Epithelial cell of proximal tubule (primary cell): ENCODE measurements around the gene ECSCR. TPM values are rescaled to one million over a fixed set of nuclear protein-coding genes. Genes with fewer than 3 reads are reported as not detected.

Experiments
- DNase-seq: peaks from one replicate; pipeline ENCODE4 v3.0.0-alpha.2; 2011; ENCODE audit warnings: low read depth
- H3K4me3 ChIP-seq: 2 replicates; pipeline ENCODE4 v1.5.1; 2011; ENCODE audit warnings: low read depth, mild to moderate bottlenecking, low read length
- CTCF ChIP-seq: conservative IDR thresholded peaks from 2 replicates; pipeline ENCODE4 v1.5.1; 2012; ENCODE audit warnings: low read depth, mild to moderate bottlenecking, low read length
- total RNA-seq: library from RNA; depleted of rRNA; stranded (reverse); fragments of >200 nt; gene quantifications from 2 replicates; pipeline ENCODE4 v1.2.3, GENCODE V29; 2015

Gene ECSCR
- total RNA-seq, 1 donor from 2014 or later = 0.12 TPM

- DNase-seq = no peak
- no peak overlapping the region for H3K4me3 ChIP-seq
- no peak for TF ChIP-seq CTCF
Observed at GRCh38 chr5:139475865-139476617, 13.5 kb upstream of the ECSCR start.

- DNase-seq = no peak
- H3K4me3 ChIP-seq = no peak overlapping the region
- TF ChIP-seq CTCF = no peak
Observed at GRCh38 chr5:139474890-139475791, 12.6 kb upstream of the ECSCR start.

- no peak overlapping the region for H3K4me3 ChIP-seq
- no peak for TF ChIP-seq CTCF
- DNase-seq = no peak
Observed at GRCh38 chr5:139473565-139473964, 11.0 kb upstream of the ECSCR start.

GRCh38 chr5:139473105-139473504, 10.6 kb upstream of the ECSCR start:
- H3K4me3 ChIP-seq = no peak overlapping the region
- no peak for DNase-seq
- TF ChIP-seq CTCF = no peak

- H3K4me3 ChIP-seq = no peak overlapping the region
- no peak for DNase-seq
- TF ChIP-seq CTCF = no peak
Observed at GRCh38 chr5:139472386-139473030, 10.0 kb upstream of the ECSCR start.

- no peak for DNase-seq
- no peak within 1 kb of the TSS for H3K4me3 ChIP-seq
- TF ChIP-seq CTCF = no peak
Observed at GRCh38 chr5:139470821-139471300, 8.3 kb upstream of the ECSCR start, which contains the start of gene SMIM33. TSS of gene SMIM33 (plus strand) at chr5:139471004. CDS start at chr5:139471122, 118 bp downstream.
